ENCODE results near the gene SH3BP4.

SH3BP4 gene

DNA sequence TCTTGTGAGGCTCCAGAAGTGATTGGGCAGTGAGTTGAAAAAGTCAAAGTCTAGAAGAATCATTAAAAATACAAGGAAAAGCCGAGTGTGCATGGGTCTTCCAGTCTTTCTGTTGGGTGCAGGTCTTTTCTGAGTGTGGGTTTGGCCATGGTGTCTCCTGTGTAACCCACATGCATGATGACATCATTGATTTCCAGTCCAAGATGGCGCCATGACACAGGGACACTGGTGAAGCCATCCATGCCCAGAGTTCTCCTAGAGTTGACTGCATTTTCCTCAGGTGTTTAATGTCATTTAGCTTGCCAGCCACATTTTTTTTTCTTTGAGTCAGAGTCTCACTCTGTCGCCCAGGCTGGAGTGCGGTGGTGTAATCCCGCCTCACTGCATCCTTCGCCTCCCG lies 35.9 kb downstream of the SH3BP4 start:
- H3K9ac ChIP-seq (ENCODE audit: low read length), result no peak overlapping the region
- no peak overlapping the region for H3K4me3 ChIP-seq (ENCODE audit: low read length)
- H3K9me3 ChIP-seq (ENCODE audit: insufficient read depth, low read length), result no peaks in the 10 kb centered on the region
- no peaks in the 10 kb centered on the region for H3K79me2 ChIP-seq (ENCODE audit: low read length)
- H2AFZ ChIP-seq (ENCODE audit: low read depth, low read length), result no peak overlapping the region
- TF ChIP-seq, protein P1, sequence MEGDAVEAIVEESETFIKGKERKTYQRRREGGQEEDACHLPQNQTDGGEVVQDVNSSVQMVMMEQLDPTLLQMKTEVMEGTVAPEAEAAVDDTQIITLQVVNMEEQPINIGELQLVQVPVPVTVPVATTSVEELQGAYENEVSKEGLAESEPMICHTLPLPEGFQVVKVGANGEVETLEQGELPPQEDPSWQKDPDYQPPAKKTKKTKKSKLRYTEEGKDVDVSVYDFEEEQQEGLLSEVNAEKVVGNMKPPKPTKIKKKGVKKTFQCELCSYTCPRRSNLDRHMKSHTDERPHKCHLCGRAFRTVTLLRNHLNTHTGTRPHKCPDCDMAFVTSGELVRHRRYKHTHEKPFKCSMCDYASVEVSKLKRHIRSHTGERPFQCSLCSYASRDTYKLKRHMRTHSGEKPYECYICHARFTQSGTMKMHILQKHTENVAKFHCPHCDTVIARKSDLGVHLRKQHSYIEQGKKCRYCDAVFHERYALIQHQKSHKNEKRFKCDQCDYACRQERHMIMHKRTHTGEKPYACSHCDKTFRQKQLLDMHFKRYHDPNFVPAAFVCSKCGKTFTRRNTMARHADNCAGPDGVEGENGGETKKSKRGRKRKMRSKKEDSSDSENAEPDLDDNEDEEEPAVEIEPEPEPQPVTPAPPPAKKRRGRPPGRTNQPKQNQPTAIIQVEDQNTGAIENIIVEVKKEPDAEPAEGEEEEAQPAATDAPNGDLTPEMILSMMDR (IDR thresholded peaks at IDR 0.05; ENCODE audit: low read depth, low read length), result no peak
- no peak for TF ChIP-seq EZH2phosphoT487 (IDR thresholded peaks at IDR 0.05; ENCODE audit: low read depth)
- no peaks in the 10 kb centered on the region for H3K36me3 ChIP-seq (replicated peaks; ENCODE audit: low read depth, low read length)
- H4K20me1 ChIP-seq (ENCODE audit: insufficient read depth, low read length), result no peaks in the 10 kb centered on the region
- no peak overlapping the region for H3K4me2 ChIP-seq (ENCODE audit: low read length)
- H3K27me3 ChIP-seq (ENCODE audit: low read depth, low read length), result no peaks in the 10 kb centered on the region
- no peaks in the 10 kb centered on the region for H3K4me1 ChIP-seq (ENCODE audit: low read length)
- no peak overlapping the region for H3K27ac ChIP-seq (ENCODE audit: low read length)

DNA sequence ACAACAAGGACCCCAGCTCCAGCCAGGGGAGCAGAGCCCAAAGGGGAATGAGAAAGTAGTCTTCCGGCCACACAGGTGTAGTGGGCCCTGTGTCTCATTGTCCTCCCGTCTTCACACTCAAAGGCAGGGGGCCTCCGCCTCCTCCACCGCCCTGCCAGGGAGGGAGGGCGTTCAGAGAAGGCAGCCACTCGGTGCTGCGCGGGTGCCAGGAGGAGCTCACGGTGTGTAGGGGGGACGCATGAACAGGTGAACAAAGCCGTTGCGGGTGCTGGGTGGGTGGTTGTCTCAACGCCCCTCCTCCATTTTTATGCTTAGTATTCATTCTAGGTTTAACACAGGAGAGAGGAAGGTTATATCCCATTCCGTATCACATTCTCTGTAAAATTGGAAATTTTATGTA lies 36.7 kb downstream of the SH3BP4 start:
- H3K36me3 ChIP-seq (replicated peaks; ENCODE audit: low read depth, low read length), result no peaks in the 10 kb centered on the region
- H3K79me2 ChIP-seq (ENCODE audit: low read length), result no peaks in the 10 kb centered on the region
- no peak overlapping the region for H2AFZ ChIP-seq (ENCODE audit: low read depth, low read length)
- no peaks in the 10 kb centered on the region for H3K9me3 ChIP-seq (ENCODE audit: insufficient read depth, low read length)
- no peak overlapping the region for H3K9ac ChIP-seq (ENCODE audit: low read length)
- H4K20me1 ChIP-seq (ENCODE audit: insufficient read depth, low read length), result no peaks in the 10 kb centered on the region
- no peaks in the 10 kb centered on the region for H3K4me1 ChIP-seq (ENCODE audit: low read length)
- no peak overlapping the region for H3K4me2 ChIP-seq (ENCODE audit: low read length)
- H3K27ac ChIP-seq (ENCODE audit: low read length), result no peak overlapping the region
- no peak overlapping the region for H3K4me3 ChIP-seq (ENCODE audit: low read length)
- TF ChIP-seq, protein P1 (IDR thresholded peaks at IDR 0.05; ENCODE audit: low read depth, low read length), result no peak
- no peaks in the 10 kb centered on the region for H3K27me3 ChIP-seq (ENCODE audit: low read depth, low read length)

DNA sequence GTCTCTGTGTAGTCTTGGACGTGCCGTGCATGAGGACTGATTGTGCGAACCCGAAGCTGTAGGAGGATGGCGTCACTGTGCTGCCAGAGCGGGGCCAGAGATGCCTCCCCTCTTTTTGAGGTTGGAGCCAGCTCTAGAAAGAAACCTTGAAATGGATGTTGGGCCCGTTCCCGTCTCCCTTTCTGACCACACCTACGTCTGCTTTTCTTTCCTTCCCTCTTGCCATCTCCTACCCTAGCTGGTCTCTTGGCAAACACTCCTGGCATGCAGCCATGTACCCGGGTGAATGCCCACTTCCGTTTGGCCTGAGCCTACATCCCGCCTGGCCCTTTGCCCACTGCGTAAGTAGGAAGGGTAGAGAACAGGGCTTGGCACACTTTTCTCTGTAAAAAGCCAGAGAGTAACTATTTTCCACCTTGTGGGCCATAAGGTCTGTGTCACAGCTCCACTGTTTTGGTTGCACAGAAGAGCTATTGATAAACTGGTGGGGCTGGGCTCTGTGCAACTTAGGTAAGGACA lies 37.4 kb downstream of the SH3BP4 start:
- H3K27ac ChIP-seq (ENCODE audit: low read length), result no peak overlapping the region
- no peaks in the 10 kb centered on the region for H3K27me3 ChIP-seq (ENCODE audit: low read depth, low read length)

DNA sequence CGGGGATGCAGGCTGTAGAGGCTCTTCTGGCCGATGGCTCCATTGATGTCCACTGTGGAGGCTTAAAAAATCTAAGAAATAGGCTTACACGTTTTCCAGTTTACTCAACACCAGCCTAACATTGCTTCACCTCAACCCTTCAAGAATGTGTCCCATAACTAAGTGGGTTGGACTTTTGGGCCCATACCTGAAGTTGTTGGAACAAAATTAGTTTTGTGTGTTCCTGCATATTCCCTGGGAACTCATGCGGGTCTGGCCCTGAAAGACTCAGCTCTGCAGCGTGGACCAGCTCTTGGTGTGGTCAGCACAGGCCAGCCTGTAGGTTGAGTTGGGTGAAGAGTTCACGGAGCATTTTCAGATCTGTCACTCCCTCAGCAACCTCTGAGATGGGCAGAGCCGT lies 38.5 kb downstream of the SH3BP4 start:
- H3K79me2 ChIP-seq (ENCODE audit: low read length), result no peaks in the 10 kb centered on the region
- no peaks in the 10 kb centered on the region for H3K9me3 ChIP-seq (ENCODE audit: insufficient read depth, low read length)
- H3K9ac ChIP-seq (ENCODE audit: low read length), result no peak overlapping the region
- H2AFZ ChIP-seq (ENCODE audit: low read depth, low read length), result no peak overlapping the region
- H3K36me3 ChIP-seq (replicated peaks; ENCODE audit: low read depth, low read length), result no peaks in the 10 kb centered on the region
- no peaks in the 10 kb centered on the region for H4K20me1 ChIP-seq (ENCODE audit: insufficient read depth, low read length)
- H3K27ac ChIP-seq (ENCODE audit: low read length), result no peak overlapping the region
- TF ChIP-seq EZH2phosphoT487 (IDR thresholded peaks at IDR 0.05; ENCODE audit: low read depth), result no peak
- TF ChIP-seq, protein P1 (IDR thresholded peaks at IDR 0.05; ENCODE audit: low read depth, low read length), result no peak
- H3K4me1 ChIP-seq (ENCODE audit: low read length), result 0 out of 2 replicates have a peak, but pooled peaks cover 3% of the 10 kb centered on the region
- H3K27me3 ChIP-seq (ENCODE audit: low read depth, low read length), result no peaks in the 10 kb centered on the region
- H3K4me2 ChIP-seq (ENCODE audit: low read length), result no peak overlapping the region
- no peak overlapping the region for H3K4me3 ChIP-seq (ENCODE audit: low read length)

More for the DNA sequence above, 37.4 kb downstream of the SH3BP4 start:
- 0 out of 2 replicates have a peak, but pooled peaks cover 3% of the 10 kb centered on the region for H3K4me1 ChIP-seq (ENCODE audit: low read length)
- TF ChIP-seq, protein P1 (IDR thresholded peaks at IDR 0.05; ENCODE audit: low read depth, low read length), result no peak
- TF ChIP-seq EZH2phosphoT487 (IDR thresholded peaks at IDR 0.05; ENCODE audit: low read depth), result no peak
- H3K4me2 ChIP-seq (ENCODE audit: low read length), result no peak overlapping the region
- no peaks in the 10 kb centered on the region for H4K20me1 ChIP-seq (ENCODE audit: insufficient read depth, low read length)
- H3K4me3 ChIP-seq (ENCODE audit: low read length), result no peak overlapping the region
- H2AFZ ChIP-seq (ENCODE audit: low read depth, low read length), result no peak overlapping the region
- no peak overlapping the region for H3K9ac ChIP-seq (ENCODE audit: low read length)
- no peaks in the 10 kb centered on the region for H3K36me3 ChIP-seq (replicated peaks; ENCODE audit: low read depth, low read length)
- H3K79me2 ChIP-seq (ENCODE audit: low read length), result no peaks in the 10 kb centered on the region
- no peaks in the 10 kb centered on the region for H3K9me3 ChIP-seq (ENCODE audit: insufficient read depth, low read length)
